GM12878 (cell line): ENCODE results near the gene CFAP54. TPM values are rescaled to one million over a fixed set of nuclear protein-coding genes. Genes with fewer than 3 reads are reported as not detected.

ENCODE experiments used
- BHLHE40 ChIP-seq, 2 experiments: fragments of 450-650 bp in 1 of 2; IDR thresholded peaks; 2 replicates each; pipeline ENCODE4 v1.6.1; 2011 to 2017; ENCODE audit warnings: low read depth in 2 of 2, borderline replicate concordance in 1 of 2, improper control_type of control experiment in 1 of 2, low read length in 1 of 2, mild to moderate bottlenecking in 1 of 2
- BRCA1 ChIP-seq: IDR thresholded peaks from 2 replicates; pipeline ENCODE4 v1.6.1; 2011; ENCODE audit warnings: low read depth, low read length, improper control_type of control experiment
- CBX3 ChIP-seq: fragments of 200-600 bp; sonication (generic); IDR thresholded peaks from 2 replicates; pipeline ENCODE4 v1.6.1; 2016; ENCODE audit warnings: low read depth, borderline replicate concordance
- DPF2 ChIP-seq: fragments of 450-650 bp; IDR thresholded peaks from 2 replicates; pipeline ENCODE4 v1.6.1; 2017; ENCODE audit warnings: mild to moderate bottlenecking
- FOXM1 ChIP-seq: IDR thresholded peaks from 2 replicates; pipeline ENCODE4 v1.6.1; 2012; ENCODE audit warnings: low read depth, mild to moderate bottlenecking, inconsistent platforms, low read length, moderate library complexity
- GATAD2B ChIP-seq: fragments of 450-650 bp; conservative IDR thresholded peaks from 2 replicates; pipeline ENCODE4 v1.6.1; 2017; ENCODE audit warnings: low read depth, mild to moderate bottlenecking, moderate library complexity
- IRF4 ChIP-seq: IDR thresholded peaks from 2 replicates; pipeline ENCODE4 v1.6.1; 2011; ENCODE audit warnings: low read depth, low read length
- MYB ChIP-seq: fragments of 150-350 bp; IDR thresholded peaks from 2 replicates; pipeline ENCODE4 v1.6.1; 2014; ENCODE audit warnings: mild to moderate bottlenecking, low read depth, low read length, borderline replicate concordance
- NFXL1 ChIP-seq: fragments of 450-650 bp; IDR thresholded peaks from 2 replicates; pipeline ENCODE4 v1.6.1; 2017; ENCODE audit warnings: antibody characterized with exemption, mild to moderate bottlenecking, borderline replicate concordance
- POLR2A ChIP-seq: IDR thresholded peaks from 2 replicates; pipeline ENCODE4 v1.6.1; 2011; ENCODE audit warnings: low read depth, mild to moderate bottlenecking, low read length
- RCOR1 ChIP-seq: conservative IDR thresholded peaks from 2 replicates; pipeline ENCODE4 v1.6.1; 2012; ENCODE audit warnings: low read depth, low read length, improper control_type of control experiment
- SMARCA5 ChIP-seq: fragments of 450-650 bp; IDR thresholded peaks from 2 replicates; pipeline ENCODE4 v1.6.1; 2017; ENCODE audit warnings: mild to moderate bottlenecking
- STAT3 ChIP-seq: IDR thresholded peaks from 2 replicates; pipeline ENCODE4 v1.6.1; 2011; ENCODE audit warnings: low read depth, low read length, improper control_type of control experiment
- TCF12 ChIP-seq: IDR thresholded peaks from 2 replicates; pipeline ENCODE4 v1.6.1; 2011; ENCODE audit warnings: low read depth, mild to moderate bottlenecking, low read length
- ZNF24 ChIP-seq: fragments of 450-650 bp; IDR thresholded peaks from 2 replicates; pipeline ENCODE4 v1.6.1; 2017; ENCODE audit warnings: antibody characterized with exemption, mild to moderate bottlenecking
- ZSCAN29 ChIP-seq: fragments of 450-650 bp; IDR thresholded peaks from 2 replicates; pipeline ENCODE4 v1.6.1; 2017; ENCODE audit warnings: mild to moderate bottlenecking, moderate library complexity
- polyA plus RNA-seq, 11 experiments: library from polyadenylated mRNA; depleted of rRNA in 4 of 11; unstranded in 6 of 11; stranded (reverse) in 5 of 11; fragments of >200 nt; fragmentation: Nextera tagmentation in 4 of 11; fragmentation: Illumina TruSeq in 1 of 11; extraction: Ambion mirVana in 4 of 11; extraction: Trizol in 1 of 11; gene quantifications; 1 replicate in 1 of 11; 2 replicates in 10 of 11; pipeline versions ENCODE4 v1.2.1 to v1.2.3, GENCODE V29; 2011 to 2016; ENCODE audit warnings: inconsistent platforms in 2 of 11, missing spikeins in 2 of 11, low read depth in 1 of 11
- total RNA-seq, 4 experiments: library from RNA; depleted of rRNA in 3 of 4; stranded (reverse); fragments of >200 nt in 3 of 4; fragmentation: Illumina TruSeq in 1 of 4; extraction: Trizol in 1 of 4; gene quantifications; 2 replicates each; pipeline versions ENCODE4 v1.2.1 to v1.2.3, GENCODE V29; 2013 to 2021
- TF ChIP-seq, protein P1 (sequence below): IDR thresholded peaks from 2 replicates; pipeline ENCODE4 v1.6.1; 2011; ENCODE audit warnings: mild to moderate bottlenecking, low read depth, low read length, moderate library complexity; ENCODE audit not compliant: insufficient replicate concordance
- TF ChIP-seq, protein P2 (sequence below): fragments of 450-650 bp; IDR thresholded peaks from 2 replicates; pipeline ENCODE4 v1.6.1; 2017; ENCODE audit warnings: borderline replicate concordance

CFAP54 gene
- total and polyA plus RNA-seq, 10 of the 15 experiments (the other 5 are each of a cell fraction or from before 2014, with no cell fraction given) = 0.19 to 1.5 (median 0.56) TPM

DNA sequence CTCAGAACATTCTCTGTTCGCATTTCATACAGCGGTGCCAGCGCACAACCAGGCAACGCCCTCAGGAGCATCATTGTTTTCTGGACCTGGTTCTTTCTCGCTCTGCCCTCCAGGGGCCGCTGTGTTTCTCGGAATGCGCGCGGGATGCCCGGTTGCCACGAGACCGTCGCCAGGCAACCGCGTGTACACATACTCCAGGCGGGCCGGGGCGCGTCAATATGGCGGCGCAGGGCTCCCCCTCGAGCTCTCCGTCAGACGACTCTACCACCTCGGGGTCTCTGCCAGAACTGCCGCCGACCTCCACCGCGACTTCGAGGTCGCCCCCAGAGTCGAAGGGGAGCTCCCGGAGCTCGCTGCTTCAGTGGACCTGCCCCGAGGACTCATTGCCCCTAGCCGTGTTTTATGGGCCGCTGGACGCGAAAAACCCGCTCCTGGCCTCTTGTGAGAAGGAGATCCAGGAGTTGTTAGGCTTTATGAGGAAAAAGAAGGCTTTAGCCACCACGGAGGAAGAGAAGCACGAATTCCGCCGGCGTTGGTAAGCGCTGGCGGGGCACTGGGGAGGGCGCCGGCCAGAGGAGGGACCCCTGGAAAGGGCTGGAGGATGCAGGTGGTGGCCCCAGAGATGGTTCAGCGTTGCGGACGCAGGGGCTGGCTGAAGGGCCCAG is at the start of gene CFAP54 (continued):
- no peak for TF ChIP-seq BRCA1
- TF ChIP-seq SMARCA5 = no peak; the same call in 1 of the 2 replicates
- no peak for TF ChIP-seq DPF2
- 0 out of 2 replicates have a peak, but pooled peaks have one; percentile 38 for TF ChIP-seq IRF4
- 0 out of 2 replicates have a peak, but pooled peaks have one; percentile 56 for TF ChIP-seq ZNF24
- peak; percentile 67 to 69 for TF ChIP-seq BHLHE40 (IDR thresholded peaks at IDR 0.05; ENCODE audit: borderline replicate concordance in 1 of 2, low read depth in 2 of 2, low read length in 1 of 2)
- TF ChIP-seq ZSCAN29 = no peak
- no peak for TF ChIP-seq MYB
- no peak for TF ChIP-seq POLR2A
- no peak for TF ChIP-seq TCF12
- TF ChIP-seq, protein P1, sequence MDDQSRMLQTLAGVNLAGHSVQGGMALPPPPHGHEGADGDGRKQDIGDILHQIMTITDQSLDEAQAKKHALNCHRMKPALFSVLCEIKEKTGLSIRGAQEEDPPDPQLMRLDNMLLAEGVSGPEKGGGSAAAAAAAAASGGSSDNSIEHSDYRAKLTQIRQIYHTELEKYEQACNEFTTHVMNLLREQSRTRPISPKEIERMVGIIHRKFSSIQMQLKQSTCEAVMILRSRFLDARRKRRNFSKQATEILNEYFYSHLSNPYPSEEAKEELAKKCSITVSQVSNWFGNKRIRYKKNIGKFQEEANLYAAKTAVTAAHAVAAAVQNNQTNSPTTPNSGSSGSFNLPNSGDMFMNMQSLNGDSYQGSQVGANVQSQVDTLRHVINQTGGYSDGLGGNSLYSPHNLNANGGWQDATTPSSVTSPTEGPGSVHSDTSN = no peak
- peak; percentile 75; the same call in 1 of the 2 replicates for TF ChIP-seq FOXM1
- TF ChIP-seq CBX3 = no peak
- TF ChIP-seq GATAD2B = peak; percentile 50
- TF ChIP-seq NFXL1 = no peak
- TF ChIP-seq STAT3 = peak; percentile 85; the same call in 1 of the 2 replicates
- TF ChIP-seq, protein P2, sequence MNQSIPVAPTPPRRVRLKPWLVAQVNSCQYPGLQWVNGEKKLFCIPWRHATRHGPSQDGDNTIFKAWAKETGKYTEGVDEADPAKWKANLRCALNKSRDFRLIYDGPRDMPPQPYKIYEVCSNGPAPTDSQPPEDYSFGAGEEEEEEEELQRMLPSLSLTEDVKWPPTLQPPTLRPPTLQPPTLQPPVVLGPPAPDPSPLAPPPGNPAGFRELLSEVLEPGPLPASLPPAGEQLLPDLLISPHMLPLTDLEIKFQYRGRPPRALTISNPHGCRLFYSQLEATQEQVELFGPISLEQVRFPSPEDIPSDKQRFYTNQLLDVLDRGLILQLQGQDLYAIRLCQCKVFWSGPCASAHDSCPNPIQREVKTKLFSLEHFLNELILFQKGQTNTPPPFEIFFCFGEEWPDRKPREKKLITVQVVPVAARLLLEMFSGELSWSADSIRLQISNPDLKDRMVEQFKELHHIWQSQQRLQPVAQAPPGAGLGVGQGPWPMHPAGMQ = no peak
- peak; percentile 97 for TF ChIP-seq RCOR1
